ENCODE measurements around the gene LIAS. TPM values are rescaled to one million over a fixed set of nuclear protein-coding genes. Genes with fewer than 3 reads are reported as not detected.

Gene LIAS
- total and polyA plus RNA-seq, 10 of the 15 experiments (the other 5 are each of a cell fraction or from before 2014, with no cell fraction given) = 17.9 to 32.3 (median 26.4) TPM

DNA sequence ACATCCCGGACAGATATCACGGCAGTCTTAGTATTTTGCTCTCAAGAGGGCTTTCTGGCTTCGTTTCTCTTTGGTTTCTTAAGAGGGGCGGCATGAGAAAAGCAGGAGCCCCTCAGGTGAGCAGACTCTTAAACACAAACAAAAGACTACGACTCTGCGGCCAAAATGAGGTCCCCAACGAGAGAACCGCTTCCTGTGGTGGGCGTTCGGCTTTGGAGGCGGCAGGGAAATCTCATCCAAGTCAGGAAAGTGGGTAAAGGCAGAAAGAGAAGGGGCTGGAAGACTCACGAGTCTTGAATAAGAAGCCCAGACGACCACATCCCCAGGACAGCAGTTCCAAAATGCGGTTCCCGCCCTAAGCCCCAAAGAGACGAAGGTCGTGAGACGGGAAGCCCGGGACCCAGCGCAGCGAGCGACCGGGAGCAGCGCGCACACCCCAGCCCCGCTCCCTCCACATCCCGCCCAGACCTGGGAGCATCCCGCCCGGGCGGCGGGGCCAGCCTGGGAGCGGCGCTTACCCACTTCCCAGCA lies 68.0 kb downstream of the LIAS start (continued):
- TF ChIP-seq, protein P1, sequence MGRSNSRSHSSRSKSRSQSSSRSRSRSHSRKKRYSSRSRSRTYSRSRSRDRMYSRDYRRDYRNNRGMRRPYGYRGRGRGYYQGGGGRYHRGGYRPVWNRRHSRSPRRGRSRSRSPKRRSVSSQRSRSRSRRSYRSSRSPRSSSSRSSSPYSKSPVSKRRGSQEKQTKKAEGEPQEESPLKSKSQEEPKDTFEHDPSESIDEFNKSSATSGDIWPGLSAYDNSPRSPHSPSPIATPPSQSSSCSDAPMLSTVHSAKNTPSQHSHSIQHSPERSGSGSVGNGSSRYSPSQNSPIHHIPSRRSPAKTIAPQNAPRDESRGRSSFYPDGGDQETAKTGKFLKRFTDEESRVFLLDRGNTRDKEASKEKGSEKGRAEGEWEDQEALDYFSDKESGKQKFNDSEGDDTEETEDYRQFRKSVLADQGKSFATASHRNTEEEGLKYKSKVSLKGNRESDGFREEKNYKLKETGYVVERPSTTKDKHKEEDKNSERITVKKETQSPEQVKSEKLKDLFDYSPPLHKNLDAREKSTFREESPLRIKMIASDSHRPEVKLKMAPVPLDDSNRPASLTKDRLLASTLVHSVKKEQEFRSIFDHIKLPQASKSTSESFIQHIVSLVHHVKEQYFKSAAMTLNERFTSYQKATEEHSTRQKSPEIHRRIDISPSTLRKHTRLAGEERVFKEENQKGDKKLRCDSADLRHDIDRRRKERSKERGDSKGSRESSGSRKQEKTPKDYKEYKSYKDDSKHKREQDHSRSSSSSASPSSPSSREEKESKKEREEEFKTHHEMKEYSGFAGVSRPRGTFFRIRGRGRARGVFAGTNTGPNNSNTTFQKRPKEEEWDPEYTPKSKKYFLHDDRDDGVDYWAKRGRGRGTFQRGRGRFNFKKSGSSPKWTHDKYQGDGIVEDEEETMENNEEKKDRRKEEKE (IDR thresholded peaks at IDR 0.05) = no peak
- TF ChIP-seq, protein P2, sequence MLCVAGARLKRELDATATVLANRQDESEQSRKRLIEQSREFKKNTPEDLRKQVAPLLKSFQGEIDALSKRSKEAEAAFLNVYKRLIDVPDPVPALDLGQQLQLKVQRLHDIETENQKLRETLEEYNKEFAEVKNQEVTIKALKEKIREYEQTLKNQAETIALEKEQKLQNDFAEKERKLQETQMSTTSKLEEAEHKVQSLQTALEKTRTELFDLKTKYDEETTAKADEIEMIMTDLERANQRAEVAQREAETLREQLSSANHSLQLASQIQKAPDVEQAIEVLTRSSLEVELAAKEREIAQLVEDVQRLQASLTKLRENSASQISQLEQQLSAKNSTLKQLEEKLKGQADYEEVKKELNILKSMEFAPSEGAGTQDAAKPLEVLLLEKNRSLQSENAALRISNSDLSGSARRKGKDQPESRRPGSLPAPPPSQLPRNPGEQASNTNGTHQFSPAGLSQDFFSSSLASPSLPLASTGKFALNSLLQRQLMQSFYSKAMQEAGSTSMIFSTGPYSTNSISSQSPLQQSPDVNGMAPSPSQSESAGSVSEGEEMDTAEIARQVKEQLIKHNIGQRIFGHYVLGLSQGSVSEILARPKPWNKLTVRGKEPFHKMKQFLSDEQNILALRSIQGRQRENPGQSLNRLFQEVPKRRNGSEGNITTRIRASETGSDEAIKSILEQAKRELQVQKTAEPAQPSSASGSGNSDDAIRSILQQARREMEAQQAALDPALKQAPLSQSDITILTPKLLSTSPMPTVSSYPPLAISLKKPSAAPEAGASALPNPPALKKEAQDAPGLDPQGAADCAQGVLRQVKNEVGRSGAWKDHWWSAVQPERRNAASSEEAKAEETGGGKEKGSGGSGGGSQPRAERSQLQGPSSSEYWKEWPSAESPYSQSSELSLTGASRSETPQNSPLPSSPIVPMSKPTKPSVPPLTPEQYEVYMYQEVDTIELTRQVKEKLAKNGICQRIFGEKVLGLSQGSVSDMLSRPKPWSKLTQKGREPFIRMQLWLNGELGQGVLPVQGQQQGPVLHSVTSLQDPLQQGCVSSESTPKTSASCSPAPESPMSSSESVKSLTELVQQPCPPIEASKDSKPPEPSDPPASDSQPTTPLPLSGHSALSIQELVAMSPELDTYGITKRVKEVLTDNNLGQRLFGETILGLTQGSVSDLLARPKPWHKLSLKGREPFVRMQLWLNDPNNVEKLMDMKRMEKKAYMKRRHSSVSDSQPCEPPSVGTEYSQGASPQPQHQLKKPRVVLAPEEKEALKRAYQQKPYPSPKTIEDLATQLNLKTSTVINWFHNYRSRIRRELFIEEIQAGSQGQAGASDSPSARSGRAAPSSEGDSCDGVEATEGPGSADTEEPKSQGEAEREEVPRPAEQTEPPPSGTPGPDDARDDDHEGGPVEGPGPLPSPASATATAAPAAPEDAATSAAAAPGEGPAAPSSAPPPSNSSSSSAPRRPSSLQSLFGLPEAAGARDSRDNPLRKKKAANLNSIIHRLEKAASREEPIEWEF (IDR thresholded peaks at IDR 0.05; ENCODE audit: insufficient replicate concordance, low read depth, low read length) = no peak
- TF ChIP-seq, protein P3, sequence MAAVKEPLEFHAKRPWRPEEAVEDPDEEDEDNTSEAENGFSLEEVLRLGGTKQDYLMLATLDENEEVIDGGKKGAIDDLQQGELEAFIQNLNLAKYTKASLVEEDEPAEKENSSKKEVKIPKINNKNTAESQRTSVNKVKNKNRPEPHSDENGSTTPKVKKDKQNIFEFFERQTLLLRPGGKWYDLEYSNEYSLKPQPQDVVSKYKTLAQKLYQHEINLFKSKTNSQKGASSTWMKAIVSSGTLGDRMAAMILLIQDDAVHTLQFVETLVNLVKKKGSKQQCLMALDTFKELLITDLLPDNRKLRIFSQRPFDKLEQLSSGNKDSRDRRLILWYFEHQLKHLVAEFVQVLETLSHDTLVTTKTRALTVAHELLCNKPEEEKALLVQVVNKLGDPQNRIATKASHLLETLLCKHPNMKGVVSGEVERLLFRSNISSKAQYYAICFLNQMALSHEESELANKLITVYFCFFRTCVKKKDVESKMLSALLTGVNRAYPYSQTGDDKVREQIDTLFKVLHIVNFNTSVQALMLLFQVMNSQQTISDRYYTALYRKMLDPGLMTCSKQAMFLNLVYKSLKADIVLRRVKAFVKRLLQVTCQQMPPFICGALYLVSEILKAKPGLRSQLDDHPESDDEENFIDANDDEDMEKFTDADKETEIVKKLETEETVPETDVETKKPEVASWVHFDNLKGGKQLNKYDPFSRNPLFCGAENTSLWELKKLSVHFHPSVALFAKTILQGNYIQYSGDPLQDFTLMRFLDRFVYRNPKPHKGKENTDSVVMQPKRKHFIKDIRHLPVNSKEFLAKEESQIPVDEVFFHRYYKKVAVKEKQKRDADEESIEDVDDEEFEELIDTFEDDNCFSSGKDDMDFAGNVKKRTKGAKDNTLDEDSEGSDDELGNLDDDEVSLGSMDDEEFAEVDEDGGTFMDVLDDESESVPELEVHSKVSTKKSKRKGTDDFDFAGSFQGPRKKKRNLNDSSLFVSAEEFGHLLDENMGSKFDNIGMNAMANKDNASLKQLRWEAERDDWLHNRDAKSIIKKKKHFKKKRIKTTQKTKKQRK (IDR thresholded peaks at IDR 0.05; ENCODE audit: low read depth, low read length) = no peak
- no peak for TF ChIP-seq HDGF (IDR thresholded peaks at IDR 0.05)
- no peak for TF ChIP-seq ZNF384 (IDR thresholded peaks at IDR 0.05; ENCODE audit: borderline replicate concordance, low read depth, low read length)
- TF ChIP-seq CHD2 (IDR thresholded peaks at IDR 0.05; ENCODE audit: borderline replicate concordance, low read depth, low read length) = no peak
- TF ChIP-seq, protein P4, sequence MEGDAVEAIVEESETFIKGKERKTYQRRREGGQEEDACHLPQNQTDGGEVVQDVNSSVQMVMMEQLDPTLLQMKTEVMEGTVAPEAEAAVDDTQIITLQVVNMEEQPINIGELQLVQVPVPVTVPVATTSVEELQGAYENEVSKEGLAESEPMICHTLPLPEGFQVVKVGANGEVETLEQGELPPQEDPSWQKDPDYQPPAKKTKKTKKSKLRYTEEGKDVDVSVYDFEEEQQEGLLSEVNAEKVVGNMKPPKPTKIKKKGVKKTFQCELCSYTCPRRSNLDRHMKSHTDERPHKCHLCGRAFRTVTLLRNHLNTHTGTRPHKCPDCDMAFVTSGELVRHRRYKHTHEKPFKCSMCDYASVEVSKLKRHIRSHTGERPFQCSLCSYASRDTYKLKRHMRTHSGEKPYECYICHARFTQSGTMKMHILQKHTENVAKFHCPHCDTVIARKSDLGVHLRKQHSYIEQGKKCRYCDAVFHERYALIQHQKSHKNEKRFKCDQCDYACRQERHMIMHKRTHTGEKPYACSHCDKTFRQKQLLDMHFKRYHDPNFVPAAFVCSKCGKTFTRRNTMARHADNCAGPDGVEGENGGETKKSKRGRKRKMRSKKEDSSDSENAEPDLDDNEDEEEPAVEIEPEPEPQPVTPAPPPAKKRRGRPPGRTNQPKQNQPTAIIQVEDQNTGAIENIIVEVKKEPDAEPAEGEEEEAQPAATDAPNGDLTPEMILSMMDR (IDR thresholded peaks at IDR 0.05 in 2 of 3, conservative IDR thresholded peaks at IDR 0.05 in 1 of 3; ENCODE audit: control insufficient read depth in 2 of 3, extremely low read depth in 1 of 3, insufficient read depth in 1 of 3, low read depth in 3 of 3, low read length in 3 of 3) = no peak
- TF ChIP-seq PAX5 (IDR thresholded peaks at IDR 0.05; ENCODE audit: borderline replicate concordance, low read depth, low read length) = no peak
- TF ChIP-seq TARDBP (IDR thresholded peaks at IDR 0.05; ENCODE audit: borderline replicate concordance) = no peak
- TF ChIP-seq POLR2AphosphoS5 (IDR thresholded peaks at IDR 0.05; ENCODE audit: low read length) = no peak; the same call in 1 of the 2 replicates
- TF ChIP-seq HDAC2 (IDR thresholded peaks at IDR 0.05) = no peak
- no peak for TF ChIP-seq NFIC (IDR thresholded peaks at IDR 0.05; ENCODE audit: low read depth, low read length)
- 0 out of 2 replicates have a peak, but pooled peaks have one; percentile 43 for TF ChIP-seq ZNF217 (IDR thresholded peaks at IDR 0.05)
- TF ChIP-seq RELA (IDR thresholded peaks at IDR 0.05; ENCODE audit: borderline replicate concordance, partially characterized antibody) = no peak
- TF ChIP-seq CBX3 (IDR thresholded peaks at IDR 0.05; ENCODE audit: borderline replicate concordance, low read depth) = no peak
- TF ChIP-seq IKZF2 (IDR thresholded peaks at IDR 0.05) = peak; percentile 78
- no peak for TF ChIP-seq CHD1 (IDR thresholded peaks at IDR 0.05; ENCODE audit: low read depth, low read length)

All from GM12878 (cell line).